A172 (cell line): ENCODE measurements around the gene SLC7A9. TPM values are rescaled to one million over a fixed set of nuclear protein-coding genes. Genes with fewer than 3 reads are reported as not detected.

Source experiments
- DNase-seq: peaks from one replicate; pipeline ENCODE4 v3.0.0-alpha.2; 2015; ENCODE audit warnings: low spot score
- total RNA-seq: library from RNA; depleted of rRNA; stranded (reverse); fragments of >200 nt; shearing (Covaris generic); gene quantifications from 2 replicates; pipeline ENCODE4 v1.2.3, GENCODE V29; 2014; rRNA removed

The SLC7A9 gene
- total RNA-seq = not detected in 2 replicates

DNA sequence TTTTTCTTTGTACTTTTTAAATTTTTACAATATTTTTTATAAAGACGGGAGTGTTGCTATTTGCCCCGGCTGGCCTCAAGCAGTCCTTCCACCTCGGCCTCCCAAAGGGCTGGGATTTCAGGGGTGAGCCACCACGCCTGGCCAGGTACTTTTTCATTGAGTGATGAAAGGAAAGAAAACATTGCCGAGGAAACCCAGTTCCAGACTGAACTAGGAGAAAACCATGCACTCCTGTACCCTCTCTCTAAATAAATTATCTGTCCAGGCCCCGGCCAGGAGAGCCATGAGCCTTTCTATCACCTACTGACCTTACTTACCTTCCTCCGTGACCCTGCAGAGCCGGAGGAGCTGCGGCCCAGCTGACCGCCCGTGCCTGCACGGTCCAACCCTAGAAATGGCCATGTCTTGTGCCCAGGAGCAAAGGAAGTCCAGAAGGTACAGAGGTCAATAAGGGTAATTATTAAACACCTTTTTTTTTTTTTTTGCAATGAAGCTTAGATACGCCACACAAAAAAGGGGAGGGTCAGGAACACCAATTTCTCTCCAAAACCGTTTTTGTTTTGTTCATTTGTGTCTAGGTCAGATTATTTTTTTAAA lies at the start of gene SLC7A9:
TSS of gene SLC7A9 (minus strand) at position 399 of the 597 bp plus-strand sequence. CDS start 1,233 bp downstream, outside the sequence.
- DNase-seq = no peak

DNA sequence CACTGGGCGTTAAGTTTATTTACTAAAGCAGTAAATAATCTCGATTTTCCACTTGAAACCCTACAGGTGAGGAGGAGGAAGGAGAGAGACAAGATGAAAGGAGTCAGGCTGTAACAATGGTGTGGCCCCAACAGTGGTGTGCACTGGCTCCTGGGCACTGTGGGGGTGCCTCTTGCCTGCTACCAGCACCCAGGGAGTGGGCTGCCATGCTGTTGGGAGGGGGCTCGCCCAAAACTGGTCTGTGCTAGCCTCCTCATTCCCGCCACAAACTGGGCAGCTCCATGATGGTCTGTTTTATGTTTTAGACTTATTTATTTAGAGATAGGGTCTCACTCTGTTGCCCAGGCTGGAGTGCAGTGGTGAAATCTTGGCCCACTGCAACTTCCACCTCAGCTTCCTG lies 49.8 kb upstream of the SLC7A9 start:
- no peak for DNase-seq

DNA sequence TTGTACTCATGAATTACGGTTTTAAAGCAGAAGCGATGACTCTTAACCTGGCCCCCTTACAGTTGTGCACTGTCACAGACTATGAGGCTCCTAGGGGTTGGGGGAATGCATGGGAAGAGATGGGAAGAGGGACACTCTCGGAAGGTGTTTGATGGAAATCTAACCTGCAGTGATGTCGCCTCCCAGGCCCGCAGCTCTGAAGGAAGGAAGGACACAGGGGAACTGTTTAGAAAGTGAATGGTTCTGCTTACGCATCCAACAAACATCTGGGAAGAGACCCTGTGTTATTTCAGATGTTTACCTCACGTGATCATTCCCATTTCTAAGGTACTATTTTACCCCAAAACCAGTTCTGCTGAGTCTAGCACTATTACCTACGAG lies 48.0 kb upstream of the SLC7A9 start:
- DNase-seq = no peak

DNA sequence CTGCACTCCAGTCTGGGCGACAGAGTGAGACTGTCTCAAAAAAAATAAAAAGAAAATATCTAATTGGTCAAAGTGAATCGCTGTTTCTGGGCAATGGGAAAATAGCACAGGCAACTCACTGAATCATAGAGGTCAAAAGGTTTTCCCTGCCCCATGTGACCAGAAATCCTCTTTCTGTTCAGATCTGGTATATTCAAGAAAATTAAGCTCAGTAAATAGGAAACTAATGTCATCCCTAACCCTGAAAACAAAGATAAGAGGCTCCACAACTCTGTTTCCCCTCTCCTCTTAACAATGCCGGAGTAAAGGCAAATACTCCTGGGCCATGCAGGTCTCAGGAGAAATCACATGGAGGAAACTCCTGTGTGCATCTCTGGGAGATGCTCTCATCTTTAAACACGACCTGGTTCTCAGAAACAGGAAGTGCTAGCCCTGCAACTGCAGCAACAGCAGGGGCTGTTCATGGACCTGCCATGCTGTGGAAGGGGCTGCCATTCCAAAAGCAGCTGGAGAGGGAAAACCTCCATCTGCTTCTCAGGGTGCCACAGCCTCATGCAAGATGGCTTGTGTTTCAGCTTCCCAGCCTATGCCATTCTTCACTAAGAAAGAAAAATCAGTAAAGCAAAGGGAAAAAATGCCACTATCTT lies 47.5 kb upstream of the SLC7A9 start:
- DNase-seq = no peak

DNA sequence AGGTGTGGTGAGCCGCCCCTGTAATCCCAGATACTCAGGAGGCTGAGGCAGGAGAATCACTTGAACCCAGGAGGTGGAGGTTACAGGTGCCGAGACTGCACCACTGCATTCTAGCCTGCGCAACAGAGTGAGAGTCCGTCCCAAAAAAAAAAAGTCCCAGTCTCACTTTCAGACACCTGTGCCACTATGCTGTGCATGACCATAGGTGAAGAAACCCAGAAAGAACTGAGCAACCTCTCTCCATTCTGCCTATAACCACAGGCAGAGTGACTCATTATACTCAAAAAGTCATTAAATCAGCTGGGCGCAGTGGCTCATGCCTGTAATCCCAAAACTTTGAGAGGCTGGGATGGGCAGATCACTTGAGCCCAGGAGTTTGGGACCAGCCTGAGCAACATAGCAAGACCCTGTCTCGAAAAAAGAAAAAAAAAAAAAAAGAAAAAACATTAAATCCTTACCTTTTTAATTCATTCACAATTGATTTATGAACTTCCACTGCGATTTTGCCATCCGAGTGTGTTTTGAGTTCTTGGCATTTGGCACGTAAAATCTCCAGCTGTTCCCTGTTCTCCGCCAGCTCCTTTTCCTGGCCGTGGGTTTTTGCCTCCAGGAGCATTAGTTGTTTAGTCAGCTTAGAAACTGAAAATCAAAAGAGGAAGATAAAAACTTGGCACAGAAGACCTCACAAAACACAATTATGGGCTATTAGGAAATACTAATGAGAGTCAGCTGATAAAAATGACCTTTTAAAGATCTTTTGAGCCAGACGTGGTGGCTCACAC lies 45.5 kb upstream of the SLC7A9 start:
- peak; percentile 40 for DNase-seq

DNA sequence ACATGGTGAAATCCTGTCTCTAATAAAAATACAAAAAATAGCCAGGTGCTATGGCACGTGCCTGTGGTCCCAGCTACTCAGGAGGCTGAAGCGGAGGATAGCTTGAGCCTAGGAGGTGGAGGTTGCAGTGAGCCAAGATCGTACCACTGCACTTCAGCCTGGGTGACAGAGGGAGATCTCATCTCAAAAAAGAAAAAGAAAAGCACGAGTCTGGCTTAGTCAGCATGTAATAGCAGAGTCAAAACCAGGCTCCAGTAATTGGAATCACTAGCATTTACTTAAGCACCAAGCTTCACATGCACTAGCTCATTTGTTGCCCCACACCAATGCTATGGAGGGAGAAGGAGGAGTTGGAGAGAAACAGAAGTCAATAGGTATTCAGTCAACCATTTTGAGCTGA lies 41.9 kb upstream of the SLC7A9 start:
- DNase-seq = no peak

DNA sequence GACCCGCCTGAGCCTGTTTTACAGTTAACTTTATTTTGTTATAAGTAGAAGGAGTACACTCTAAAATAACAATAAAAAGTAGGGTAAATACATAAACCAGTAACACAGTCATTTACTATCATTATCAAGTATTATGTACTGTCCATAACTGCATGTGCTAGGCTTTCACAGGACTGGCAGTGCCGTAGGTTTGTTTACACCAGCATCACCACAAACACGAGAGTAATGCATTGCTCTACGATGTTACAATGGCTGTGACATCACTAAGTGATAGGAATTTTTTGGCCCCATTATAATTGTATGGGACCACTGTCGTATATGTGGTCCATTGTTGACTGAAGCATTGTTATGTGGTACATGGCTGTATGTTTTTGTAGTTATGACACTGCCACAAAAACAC lies 41.3 kb upstream of the SLC7A9 start:
- DNase-seq = no peak

DNA sequence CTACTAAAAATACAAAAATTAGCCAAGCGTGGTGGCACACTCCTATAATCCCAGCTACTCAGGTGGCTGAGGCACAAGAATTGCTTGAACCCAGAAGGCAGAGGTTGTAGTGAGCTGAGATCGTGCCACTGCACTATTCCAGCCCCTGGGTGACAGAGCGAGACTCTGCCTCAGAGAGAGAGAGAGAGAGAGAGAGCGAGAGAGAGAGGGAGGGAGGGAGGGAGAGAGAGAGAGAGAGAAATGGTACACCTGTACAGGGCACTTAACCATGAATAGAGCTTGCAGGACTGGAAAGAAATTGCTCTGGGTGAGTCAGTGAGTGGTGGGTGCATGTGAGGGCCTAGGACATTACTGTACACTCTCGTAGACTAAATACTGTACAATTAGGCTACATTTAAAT lies 40.5 kb upstream of the SLC7A9 start:
- DNase-seq = no peak

DNA sequence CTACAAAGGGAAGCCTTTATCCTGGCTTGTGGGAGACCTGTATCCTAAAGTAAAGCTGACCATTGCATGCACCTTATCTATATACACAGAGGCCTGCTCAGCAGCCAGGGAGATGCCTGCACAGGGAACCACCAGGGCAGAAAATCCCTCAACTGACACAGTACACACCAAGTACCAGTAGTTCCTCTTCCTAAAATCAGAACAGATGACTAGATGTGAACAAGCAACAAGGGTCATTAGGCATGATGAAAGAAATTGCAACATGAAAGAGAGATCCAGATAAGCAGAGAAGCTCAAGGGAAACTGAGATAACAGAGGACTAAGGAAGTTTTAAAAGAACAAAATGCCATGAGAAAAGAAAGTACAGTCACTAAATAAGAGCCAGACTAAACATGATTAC lies 39.7 kb upstream of the SLC7A9 start:
- no peak for DNase-seq

DNA sequence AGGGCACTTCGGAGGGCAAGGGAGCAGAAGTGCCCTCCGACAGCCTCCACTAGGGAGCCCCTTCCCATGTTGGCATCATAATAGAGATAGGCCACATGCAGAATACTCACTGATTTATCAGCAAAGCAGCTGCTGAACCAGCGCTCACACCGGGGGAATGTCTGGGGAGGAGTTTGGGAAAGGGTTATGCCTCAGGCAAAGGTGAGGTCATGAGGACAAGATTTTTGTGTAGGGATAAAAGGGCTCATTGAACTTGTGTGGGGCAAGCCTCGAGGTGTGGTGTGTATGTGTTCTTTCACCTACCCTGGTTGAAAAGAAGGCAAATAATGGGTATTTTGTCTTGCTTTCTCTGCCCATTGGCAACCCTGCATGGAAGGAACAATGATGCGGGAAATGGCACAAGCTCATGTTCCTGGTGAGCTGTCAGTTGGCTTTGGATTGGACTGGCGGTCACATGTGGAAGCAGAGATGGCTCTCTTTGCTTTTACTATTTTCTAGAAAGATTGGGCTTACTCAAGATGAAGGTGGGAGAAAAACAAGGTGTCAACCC lies 39.1 kb upstream of the SLC7A9 start:
- DNase-seq = no peak

DNA sequence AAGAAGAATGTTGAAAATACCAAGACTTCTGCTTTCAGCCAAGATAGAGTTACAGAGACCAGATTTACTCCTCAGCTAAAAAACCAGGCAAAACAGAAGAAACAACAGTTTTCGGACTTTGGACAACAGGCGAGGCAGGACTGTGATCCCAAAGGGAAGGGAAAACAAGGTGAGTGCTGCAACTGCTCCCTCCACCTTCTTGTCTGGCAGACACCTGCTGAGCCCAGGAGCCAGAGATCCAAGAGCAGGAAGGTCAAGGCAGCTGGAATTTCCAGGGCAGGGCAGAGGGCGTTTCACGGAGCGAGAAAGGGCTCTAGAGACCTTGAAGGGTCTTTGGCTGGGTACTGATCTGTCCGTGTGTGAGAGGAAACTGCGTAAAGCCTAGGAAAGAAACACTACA lies 32.9 kb upstream of the SLC7A9 start:
- DNase-seq = no peak

DNA sequence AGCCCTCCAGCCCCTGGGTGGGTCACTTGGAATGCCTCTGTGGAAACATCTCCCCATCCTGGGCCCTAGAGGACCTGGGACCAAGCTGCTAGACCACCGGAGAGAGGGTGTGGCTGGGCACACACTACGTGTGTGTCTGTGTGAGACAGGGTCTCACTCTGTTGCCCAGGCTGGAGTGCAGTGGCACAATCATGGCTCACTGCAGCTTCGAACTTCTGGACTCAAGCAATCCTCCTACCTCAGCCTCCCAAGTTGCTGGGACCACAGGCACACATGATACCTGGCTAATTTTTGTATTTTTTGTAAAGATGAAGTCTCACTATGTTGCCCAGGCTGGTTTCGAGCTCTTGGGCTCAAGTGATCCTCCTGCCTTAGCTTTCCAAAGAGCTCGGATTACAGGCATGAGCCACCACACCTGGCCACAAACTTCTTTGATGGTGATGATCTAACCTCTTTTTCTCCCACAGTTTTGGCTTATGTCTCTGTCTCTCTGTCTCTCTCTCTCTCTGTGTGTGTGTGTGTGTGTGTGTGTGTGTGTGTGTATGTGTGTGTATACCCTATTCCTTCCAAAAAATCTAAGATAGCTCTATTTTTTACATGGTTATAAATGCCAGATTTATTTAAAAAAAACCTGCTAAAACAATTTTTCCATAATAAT lies 32.1 kb upstream of the SLC7A9 start:
- no peak for DNase-seq

DNA sequence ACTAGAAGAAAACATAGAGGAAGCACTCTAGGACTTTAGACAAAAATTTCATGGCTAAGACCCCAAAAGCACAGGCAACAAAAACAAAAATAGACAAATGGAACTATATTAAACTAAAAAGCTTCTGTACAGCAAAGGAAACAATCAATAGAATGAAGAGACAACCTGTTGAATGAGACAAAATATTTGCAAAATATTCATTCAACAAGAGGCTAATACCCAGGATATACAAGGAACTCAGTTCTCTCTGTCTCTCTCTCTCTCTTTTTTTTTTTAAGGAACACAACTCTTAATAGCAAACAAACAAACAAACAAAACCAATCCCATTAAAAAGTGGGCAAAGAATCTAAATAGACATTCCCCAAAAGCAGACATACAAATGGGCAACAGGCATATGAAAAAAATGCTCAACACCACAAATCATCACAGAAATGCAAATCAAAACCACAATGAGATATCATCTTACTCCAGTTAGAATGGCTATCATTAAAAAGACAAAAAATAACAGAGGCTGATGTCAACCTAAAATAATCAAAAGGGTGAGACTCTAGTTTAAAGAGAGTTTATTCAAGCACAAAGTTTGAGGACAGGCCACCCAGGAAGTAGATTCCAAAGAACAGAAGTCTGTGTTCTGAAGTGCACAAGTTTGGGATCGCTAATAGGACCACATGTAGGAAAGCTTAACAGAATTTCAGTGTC lies 27.1 kb upstream of the SLC7A9 start:
- DNase-seq = no peak

DNA sequence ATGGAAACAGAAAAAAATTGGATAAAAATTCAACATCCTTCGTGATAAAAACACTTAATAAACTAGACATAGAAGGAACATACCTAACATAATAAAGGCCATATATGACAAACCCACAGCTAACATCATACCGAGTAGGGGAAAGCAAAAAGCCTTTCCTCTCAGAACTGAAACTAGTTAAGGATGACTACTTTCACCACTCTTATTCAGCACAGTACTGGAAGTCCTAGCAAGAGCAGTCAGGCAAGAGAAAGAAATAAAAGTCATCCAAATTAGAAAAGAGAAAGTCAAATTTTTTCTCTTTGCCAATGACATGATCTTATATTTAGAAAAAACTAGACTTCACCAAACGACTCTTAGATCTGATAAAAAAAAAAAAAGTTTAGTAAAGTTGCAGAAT lies 25.8 kb upstream of the SLC7A9 start:
- DNase-seq = no peak

DNA sequence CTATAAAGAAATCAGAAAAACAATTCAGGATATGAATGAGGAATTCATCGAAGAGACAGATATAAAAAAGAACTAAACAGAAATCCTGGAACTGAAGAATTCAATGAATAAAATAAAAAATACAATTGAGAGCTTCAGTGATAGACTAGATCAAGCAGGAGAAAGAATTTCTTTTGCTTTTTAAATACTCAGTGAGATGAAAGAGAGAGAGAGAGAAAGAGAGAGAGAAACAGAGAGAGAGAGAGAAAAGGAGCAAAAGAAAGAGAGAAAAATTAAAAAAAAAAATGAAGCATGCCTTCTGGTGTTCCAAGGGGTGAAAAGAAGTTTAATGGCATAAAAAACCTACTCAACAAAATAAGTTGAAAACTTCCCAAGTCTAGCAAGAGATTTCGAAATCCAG lies 22.0 kb upstream of the SLC7A9 start:
- no peak for DNase-seq

DNA sequence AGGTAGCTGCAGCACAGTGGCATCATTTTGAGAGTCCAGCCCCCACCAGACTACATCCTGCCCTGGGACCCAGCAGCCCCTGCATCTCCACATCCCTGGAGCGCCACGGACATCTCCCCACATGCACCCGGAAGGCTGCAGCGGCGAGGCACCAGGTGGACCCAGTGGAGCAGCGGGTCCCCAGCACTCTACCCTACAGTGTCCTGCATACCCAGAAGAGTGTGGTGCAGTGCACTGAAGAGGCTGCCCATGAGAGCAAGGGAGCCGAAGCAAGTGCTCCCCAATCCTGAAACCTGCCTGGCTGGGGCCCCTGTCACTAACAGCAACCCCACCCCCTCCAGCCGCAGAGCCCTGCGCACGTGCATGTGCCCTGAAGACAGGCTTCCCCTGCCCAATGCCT lies 21.3 kb upstream of the SLC7A9 start:
- no peak for DNase-seq

DNA sequence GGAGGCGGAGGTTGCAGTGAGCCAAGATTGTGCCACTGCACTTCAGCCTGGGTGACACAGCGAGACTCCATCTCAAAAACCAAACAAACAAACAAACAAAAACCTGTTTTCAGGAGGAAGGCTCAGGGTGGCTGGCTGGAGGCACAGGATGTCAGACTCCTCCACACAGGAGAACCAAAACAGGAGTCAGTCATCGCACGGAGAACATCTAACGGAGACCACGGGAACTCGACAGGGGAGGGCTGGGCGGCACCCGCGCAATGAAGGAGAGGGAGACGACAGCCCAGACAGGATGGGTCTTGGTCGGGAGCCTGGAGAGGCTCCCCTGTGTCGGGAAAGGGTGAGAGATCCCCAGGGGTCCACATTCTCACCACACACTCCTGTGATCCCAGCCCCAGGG lies 20.8 kb upstream of the SLC7A9 start:
- DNase-seq = no peak

DNA sequence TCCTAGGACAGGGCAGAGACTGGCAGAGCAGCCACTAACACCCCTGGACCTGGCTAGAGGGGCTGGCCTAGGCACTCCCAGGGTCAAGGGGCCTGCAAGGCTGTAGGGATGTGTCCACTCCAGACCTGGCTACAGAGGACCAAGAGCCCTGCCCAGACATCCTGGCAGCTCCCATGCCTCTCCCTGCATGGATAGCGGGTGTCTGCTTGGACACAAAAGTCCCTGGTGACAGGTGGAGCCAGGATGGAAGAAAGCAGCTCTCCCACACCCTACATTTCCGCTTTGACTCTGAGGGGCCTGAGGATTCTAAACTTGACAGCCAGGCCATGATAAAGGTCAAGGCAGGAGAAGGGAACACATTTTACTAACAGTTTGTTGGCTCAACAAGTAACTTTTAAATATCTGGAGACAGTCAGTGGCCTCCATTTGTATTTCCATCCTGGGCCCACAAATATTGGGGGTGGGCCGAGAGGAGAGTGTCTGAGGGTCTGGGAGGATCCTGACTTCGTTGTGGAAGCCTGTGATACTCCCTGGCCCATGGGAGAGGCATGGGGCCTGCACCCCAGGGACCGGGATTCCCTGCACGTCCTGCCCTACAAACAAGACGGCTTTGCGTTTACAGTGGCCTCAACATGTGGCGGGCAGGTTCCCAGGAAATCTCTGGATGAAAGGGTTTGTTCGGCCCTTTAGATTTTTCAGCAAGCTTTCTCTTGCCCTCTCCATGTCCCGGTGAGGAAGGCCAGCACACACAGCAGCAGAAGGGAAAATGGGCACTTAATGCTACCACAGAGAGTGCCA lies 19.8 kb upstream of the SLC7A9 start:
- no peak for DNase-seq

DNA sequence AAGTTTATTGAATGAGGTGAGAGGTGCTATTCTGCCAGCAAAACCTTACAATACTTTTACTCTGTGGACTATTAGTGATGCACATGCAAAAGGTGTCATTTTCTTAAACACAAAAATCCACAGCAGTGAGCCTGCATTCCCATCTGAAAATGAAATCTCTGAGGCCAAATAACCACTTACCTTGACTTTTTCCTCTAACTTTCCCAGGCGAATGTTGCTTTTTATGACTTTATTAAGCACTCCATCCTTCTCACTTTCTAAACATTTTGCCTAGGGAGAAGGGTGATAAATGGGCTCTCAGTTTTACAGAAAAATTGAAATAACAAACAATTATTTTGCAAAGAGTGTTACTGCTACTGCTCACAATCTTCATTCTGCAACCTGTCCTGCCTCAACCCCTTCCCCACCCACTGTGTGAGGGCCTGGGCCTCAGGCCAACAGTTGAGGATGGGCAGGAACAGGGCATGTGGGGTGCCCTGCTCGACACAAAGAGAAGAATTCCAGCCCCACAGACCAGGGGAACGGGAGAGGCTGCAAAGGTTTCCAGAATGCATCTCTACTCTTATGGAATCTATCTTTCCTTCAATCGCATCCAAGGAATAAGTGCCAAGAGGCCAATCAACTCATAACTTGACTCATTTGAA lies 18.1 kb upstream of the SLC7A9 start:
- DNase-seq = no peak

DNA sequence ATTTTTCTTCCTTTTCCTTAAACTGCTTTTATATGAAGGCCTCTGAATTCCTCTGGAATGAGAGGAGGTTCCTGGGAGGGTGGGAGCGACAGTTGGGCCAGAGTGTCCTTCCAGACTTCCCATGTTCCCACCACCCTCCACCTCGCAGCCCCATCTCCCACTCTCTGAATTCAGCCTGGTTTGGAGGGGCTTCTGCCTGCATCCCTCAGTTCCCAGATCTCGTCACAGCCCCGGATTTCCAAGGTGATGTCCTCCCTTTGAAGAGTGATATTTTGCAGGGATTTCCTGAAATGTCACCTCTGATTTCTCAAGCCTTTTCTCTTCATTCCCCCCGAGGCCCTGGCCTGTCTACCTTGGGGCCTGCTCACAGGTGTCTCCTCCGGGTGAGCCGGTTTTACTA lies 16.7 kb upstream of the SLC7A9 start:
- no peak for DNase-seq
